IMR-90 (cell line): ENCODE results near the gene WDFY1.
A peak's percentile ranks its signal among the peaks of the same experiment; 100 is the strongest.

ENCODE experiments used
- BHLHE40 ChIP-seq: fragments of 150-350 bp; IDR thresholded peaks from 2 replicates; pipeline ENCODE4 v1.6.1; 2016; ENCODE audit warnings: mild to moderate bottlenecking, low read depth, low read length
- CEBPB ChIP-seq: IDR thresholded peaks from 2 replicates; pipeline ENCODE4 v1.6.1; 2012; ENCODE audit warnings: low read depth, low read length, improper control_type of control experiment
- CTCF ChIP-seq: conservative IDR thresholded peaks from 2 replicates; pipeline ENCODE4 v1.5.1; 2012; ENCODE audit warnings: mild to moderate bottlenecking, low read depth, low read length, improper control_type of control experiment
- ELK1 ChIP-seq: fragments of 150-350 bp; IDR thresholded peaks from 2 replicates; pipeline ENCODE4 v1.6.1; 2016; ENCODE audit warnings: low read depth, mild to moderate bottlenecking, low read length, moderate library complexity, borderline replicate concordance
- MAFK ChIP-seq: IDR thresholded peaks from 2 replicates; pipeline ENCODE4 v1.6.1; 2012; ENCODE audit warnings: low read depth, low read length, improper control_type of control experiment
- MAZ ChIP-seq: IDR thresholded peaks from 2 replicates; pipeline ENCODE4 v1.6.1; 2012; ENCODE audit warnings: low read depth, mild to moderate bottlenecking, low read length, improper control_type of control experiment, moderate library complexity, borderline replicate concordance
- MXI1 ChIP-seq: IDR thresholded peaks from 2 replicates; pipeline ENCODE4 v1.6.1; 2012; ENCODE audit warnings: low read depth, mild to moderate bottlenecking, low read length, moderate library complexity, borderline replicate concordance
- NFE2L2 ChIP-seq: fragments of 150-350 bp; IDR thresholded peaks from 2 replicates; pipeline ENCODE4 v1.6.1; 2016; ENCODE audit warnings: low read depth, mild to moderate bottlenecking, low read length
- POLR2A ChIP-seq: IDR thresholded peaks from 2 replicates; pipeline ENCODE4 v1.6.1; 2012; ENCODE audit warnings: mild to moderate bottlenecking, low read depth, low read length
- RAD21 ChIP-seq: IDR thresholded peaks from 2 replicates; pipeline ENCODE4 v1.6.1; 2012; ENCODE audit warnings: low read length, improper control_type of control experiment
- RCOR1 ChIP-seq: IDR thresholded peaks from 2 replicates; pipeline ENCODE4 v1.6.1; 2012; ENCODE audit warnings: mild to moderate bottlenecking, low read length, improper control_type of control experiment; ENCODE audit not compliant: insufficient replicate concordance
- RFX5 ChIP-seq: IDR thresholded peaks from 2 replicates; pipeline ENCODE4 v1.8.0; 2012; ENCODE audit warnings: low read depth, mild to moderate bottlenecking, low read length, moderate library complexity
- USF2 ChIP-seq: fragments of 150-350 bp; IDR thresholded peaks from 2 replicates; pipeline ENCODE4 v1.6.1; 2017; ENCODE audit warnings: mild to moderate bottlenecking, antibody characterized with exemption, low read length, low read depth

GRCh38 chr2:223855426-223855825, 89.7 kb downstream of the WDFY1 start:
- no peak for TF ChIP-seq RAD21
- no peak for TF ChIP-seq CTCF
- TF ChIP-seq POLR2A: no peak
- TF ChIP-seq MAZ: no peak
- TF ChIP-seq ELK1: no peak
- TF ChIP-seq MAFK: peak; percentile 10; the same call in 1 of the 2 replicates
- TF ChIP-seq NFE2L2: no peak
- TF ChIP-seq CEBPB: peak; percentile 21; the same call in 1 of the 2 replicates
- TF ChIP-seq RFX5: no peak
- TF ChIP-seq USF2: no peak
- TF ChIP-seq RCOR1: no peak
- no peak for TF ChIP-seq MXI1
- TF ChIP-seq BHLHE40: peak; percentile 71
